Measurements from ENCODE around the gene BRAT1.
A peak's percentile ranks its signal among the peaks of the same experiment; 100 is the strongest.

BRAT1 gene

DNA sequence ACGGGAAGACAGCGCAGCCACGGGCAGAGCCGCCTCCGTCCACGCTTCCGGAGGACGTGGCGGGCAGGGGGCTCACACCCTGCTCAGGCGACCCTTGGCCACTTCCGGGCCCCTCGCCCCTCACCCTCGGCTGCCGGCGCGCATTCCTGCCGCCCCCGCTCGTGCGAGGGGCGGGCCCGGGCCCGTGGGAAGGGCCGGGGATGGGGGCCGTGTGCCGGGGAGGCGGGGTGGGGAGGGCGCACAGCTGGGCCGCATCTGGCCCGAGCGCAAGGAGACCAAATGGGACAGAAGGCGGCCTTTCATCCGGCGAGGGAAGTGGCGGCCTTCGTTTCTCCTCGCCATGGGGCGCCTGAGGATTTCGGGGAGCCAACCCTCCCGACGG is 36.6 kb downstream of the BRAT1 start:
- no peaks in the 10 kb centered on the region for H3K9me3 ChIP-seq (replicated peaks; ENCODE audit: insufficient read depth, low read length)
- H3K4me2 ChIP-seq (ENCODE audit: low read depth, low read length), result peak overlapping the region; percentile 84; the same call in 1 of the 2 replicates
- H3F3A ChIP-seq (ENCODE audit: insufficient read depth, low read length), result no peaks in the 10 kb centered on the region
- no peaks in the 10 kb centered on the region for H3K79me2 ChIP-seq (ENCODE audit: low read length)
- no peak overlapping the region for H3K27ac ChIP-seq (ENCODE audit: low read length)
- H3K9ac ChIP-seq (ENCODE audit: low read length), result no peak overlapping the region
- no peaks in the 10 kb centered on the region for H3K36me3 ChIP-seq (replicated peaks; ENCODE audit: insufficient read depth, low read length)
- no peaks in the 10 kb centered on the region for H3K9me2 ChIP-seq (replicated peaks; ENCODE audit: insufficient read depth, low read length)
- no peaks in the 10 kb centered on the region for H3K4me1 ChIP-seq (ENCODE audit: low read length)
- no peaks in the 10 kb centered on the region for H4K20me1 ChIP-seq (ENCODE audit: insufficient read depth, low read length)
- H2AFZ ChIP-seq (ENCODE audit: low read length), result no peak overlapping the region
- TF ChIP-seq EZH2phosphoT487 (IDR thresholded peaks at IDR 0.05; ENCODE audit: low read length) (no peak), EZH2 (optimal IDR thresholded peaks at IDR 0.05; ENCODE audit: low read depth, low read length) (no peak)
- TF ChIP-seq, protein P1, sequence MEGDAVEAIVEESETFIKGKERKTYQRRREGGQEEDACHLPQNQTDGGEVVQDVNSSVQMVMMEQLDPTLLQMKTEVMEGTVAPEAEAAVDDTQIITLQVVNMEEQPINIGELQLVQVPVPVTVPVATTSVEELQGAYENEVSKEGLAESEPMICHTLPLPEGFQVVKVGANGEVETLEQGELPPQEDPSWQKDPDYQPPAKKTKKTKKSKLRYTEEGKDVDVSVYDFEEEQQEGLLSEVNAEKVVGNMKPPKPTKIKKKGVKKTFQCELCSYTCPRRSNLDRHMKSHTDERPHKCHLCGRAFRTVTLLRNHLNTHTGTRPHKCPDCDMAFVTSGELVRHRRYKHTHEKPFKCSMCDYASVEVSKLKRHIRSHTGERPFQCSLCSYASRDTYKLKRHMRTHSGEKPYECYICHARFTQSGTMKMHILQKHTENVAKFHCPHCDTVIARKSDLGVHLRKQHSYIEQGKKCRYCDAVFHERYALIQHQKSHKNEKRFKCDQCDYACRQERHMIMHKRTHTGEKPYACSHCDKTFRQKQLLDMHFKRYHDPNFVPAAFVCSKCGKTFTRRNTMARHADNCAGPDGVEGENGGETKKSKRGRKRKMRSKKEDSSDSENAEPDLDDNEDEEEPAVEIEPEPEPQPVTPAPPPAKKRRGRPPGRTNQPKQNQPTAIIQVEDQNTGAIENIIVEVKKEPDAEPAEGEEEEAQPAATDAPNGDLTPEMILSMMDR (IDR thresholded peaks at IDR 0.05; ENCODE audit: low read length), result no peak
- H3K4me3 ChIP-seq (ENCODE audit: low read length), result no peak overlapping the region; the same call in 1 of the 2 replicates
- peaks cover 74% of the 10 kb centered on the region for H3K27me3 ChIP-seq (replicated peaks; ENCODE audit: insufficient read depth, low read length)
- DNase-seq, result no peak

DNA sequence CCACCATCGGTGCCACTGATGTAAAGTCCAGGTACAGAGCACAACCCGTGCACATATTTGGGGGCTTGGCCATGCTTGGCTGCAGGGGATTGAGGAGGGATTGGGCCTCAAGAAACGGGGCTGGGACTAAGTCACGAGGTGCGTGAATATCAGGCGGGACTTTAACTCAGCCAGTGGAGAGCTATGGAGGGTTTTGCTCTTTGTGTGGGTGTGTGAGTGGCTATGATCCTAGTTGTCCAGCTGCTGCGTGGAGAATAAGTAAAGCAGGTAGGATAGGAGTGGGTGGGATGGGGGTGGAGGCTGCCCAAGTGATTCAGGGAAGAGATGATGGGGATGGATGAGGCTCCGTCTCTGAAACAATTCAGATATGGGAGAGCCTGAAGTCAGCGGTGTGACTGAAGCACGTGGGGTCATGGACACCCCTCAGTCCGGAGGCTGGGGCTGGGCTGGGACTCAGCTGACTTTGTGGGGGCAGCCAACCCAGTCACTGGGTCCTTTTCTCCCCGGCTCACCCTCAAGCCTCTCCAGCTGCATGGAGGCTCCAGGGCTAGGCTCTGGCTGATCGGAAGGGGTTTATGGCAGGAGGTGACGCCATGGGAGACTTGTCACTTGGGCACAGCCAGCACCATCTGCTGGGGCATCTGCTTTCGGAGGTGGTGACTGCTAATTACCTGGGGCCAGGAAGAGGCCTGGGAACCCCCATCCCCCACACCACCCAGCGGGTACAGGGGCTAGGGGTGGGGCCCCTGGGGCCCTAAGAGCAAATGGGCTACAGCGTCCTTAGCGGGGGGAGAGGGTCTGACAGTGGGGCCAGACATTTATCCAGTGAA is 37.4 kb downstream of the BRAT1 start:
- no peak overlapping the region for H2AFZ ChIP-seq (ENCODE audit: low read length)
- peaks cover 66% of the 10 kb centered on the region for H3K27me3 ChIP-seq (replicated peaks; ENCODE audit: insufficient read depth, low read length)
- H3K27ac ChIP-seq (ENCODE audit: low read length), result no peak overlapping the region
- H3F3A ChIP-seq (ENCODE audit: insufficient read depth, low read length), result no peaks in the 10 kb centered on the region
- H3K9ac ChIP-seq (ENCODE audit: low read length), result no peak overlapping the region
- no peaks in the 10 kb centered on the region for H3K9me2 ChIP-seq (replicated peaks; ENCODE audit: insufficient read depth, low read length)
- H3K79me2 ChIP-seq (ENCODE audit: low read length), result no peaks in the 10 kb centered on the region
- no peak overlapping the region for H3K4me3 ChIP-seq (ENCODE audit: low read length)
- no peak for DNase-seq
- no peaks in the 10 kb centered on the region for H3K9me3 ChIP-seq (replicated peaks; ENCODE audit: insufficient read depth, low read length)
- no peaks in the 10 kb centered on the region for H4K20me1 ChIP-seq (ENCODE audit: insufficient read depth, low read length)
- TF ChIP-seq EZH2 (optimal IDR thresholded peaks at IDR 0.05; ENCODE audit: low read depth, low read length) (no peak), EZH2phosphoT487 (IDR thresholded peaks at IDR 0.05; ENCODE audit: low read length) (no peak)
- TF ChIP-seq, protein P1 (IDR thresholded peaks at IDR 0.05; ENCODE audit: low read length), result no peak
- H3K36me3 ChIP-seq (replicated peaks; ENCODE audit: insufficient read depth, low read length), result no peaks in the 10 kb centered on the region
- H3K4me1 ChIP-seq (ENCODE audit: low read length), result no peaks in the 10 kb centered on the region
- no peak overlapping the region for H3K4me2 ChIP-seq (ENCODE audit: low read depth, low read length)

DNA sequence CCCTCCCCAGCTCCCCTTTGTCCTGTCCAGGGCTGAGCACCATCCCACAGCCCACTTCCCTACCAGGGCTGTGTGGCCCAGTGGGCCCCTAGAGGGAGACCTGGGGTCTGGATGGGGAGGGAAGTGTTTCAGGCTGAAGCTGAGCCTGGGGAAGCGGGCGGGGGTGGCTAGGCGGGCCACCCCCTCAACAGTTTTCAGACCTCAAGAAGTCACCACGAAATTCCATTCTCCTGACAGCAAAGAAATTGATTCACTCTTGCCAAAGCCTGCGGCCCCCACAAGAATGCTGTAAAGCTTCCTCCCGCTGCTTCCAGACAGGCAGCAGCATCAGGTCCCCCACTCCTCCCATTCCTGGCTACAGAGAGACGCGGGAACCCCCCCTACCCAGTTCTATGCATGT is 38.3 kb downstream of the BRAT1 start:
- H3K9me2 ChIP-seq (replicated peaks; ENCODE audit: insufficient read depth, low read length), result no peaks in the 10 kb centered on the region
- H4K20me1 ChIP-seq (ENCODE audit: insufficient read depth, low read length), result no peaks in the 10 kb centered on the region
- no peak overlapping the region for H3K4me2 ChIP-seq (ENCODE audit: low read depth, low read length)
- no peaks in the 10 kb centered on the region for H3K9me3 ChIP-seq (replicated peaks; ENCODE audit: insufficient read depth, low read length)
- no peak overlapping the region for H3K4me3 ChIP-seq (ENCODE audit: low read length)
- H3K36me3 ChIP-seq (replicated peaks; ENCODE audit: insufficient read depth, low read length), result no peaks in the 10 kb centered on the region
- no peaks in the 10 kb centered on the region for H3K79me2 ChIP-seq (ENCODE audit: low read length)
- H3K27ac ChIP-seq (ENCODE audit: low read length), result no peak overlapping the region
- H3K4me1 ChIP-seq (ENCODE audit: low read length), result peaks cover 1% of the 10 kb centered on the region; the same call in 1 of the 2 replicates
- no peaks in the 10 kb centered on the region for H3F3A ChIP-seq (ENCODE audit: insufficient read depth, low read length)
- H2AFZ ChIP-seq (ENCODE audit: low read length), result no peak overlapping the region
- no peak overlapping the region for H3K9ac ChIP-seq (ENCODE audit: low read length)
- no peak for DNase-seq
- peaks cover 57% of the 10 kb centered on the region for H3K27me3 ChIP-seq (replicated peaks; ENCODE audit: insufficient read depth, low read length)
- TF ChIP-seq, protein P1 (IDR thresholded peaks at IDR 0.05; ENCODE audit: low read length), result no peak
- TF ChIP-seq EZH2 (optimal IDR thresholded peaks at IDR 0.05; ENCODE audit: low read depth, low read length) (no peak), EZH2phosphoT487 (IDR thresholded peaks at IDR 0.05; ENCODE audit: low read length) (no peak)
